ENCODE results near the gene NBPF3. TPM values are rescaled to one million over a fixed set of nuclear protein-coding genes. Genes with fewer than 3 reads are reported as not detected.

Gene NBPF3
- total RNA-seq, 1 experiment from 2014 or later: 15.8 TPM

DNA sequence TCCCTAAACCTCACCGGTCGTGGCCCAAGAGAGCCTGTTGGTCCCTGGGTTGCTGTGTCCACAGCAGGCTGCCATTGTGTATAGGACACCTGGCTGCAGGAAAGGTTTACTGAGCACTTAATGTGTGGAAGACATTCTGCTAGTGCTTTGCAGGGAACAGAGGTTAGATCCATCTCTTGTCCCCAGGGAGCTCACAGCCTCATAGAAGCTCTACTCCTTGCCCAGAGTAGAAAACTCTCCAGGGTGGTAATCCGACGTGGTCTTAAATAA, 52.4 kb downstream of the NBPF3 start:
- no peak overlapping the region for H3K27ac ChIP-seq (ENCODE audit: insufficient read length, low read depth, low read length)
- no peak overlapping the region for H3K18ac ChIP-seq (ENCODE audit: insufficient read length, low read depth, low read length)
- no peaks in the 10 kb centered on the region for H3K79me2 ChIP-seq (ENCODE audit: insufficient read depth, low read length)
- H2AK5ac ChIP-seq (ENCODE audit: insufficient read length, low read length): no peak overlapping the region
- Mint-ChIP-seq H3K4me3 (no peak overlapping the region), H3K36me3 (ENCODE audit: insufficient read depth in 1 of 3, low read depth in 3 of 3) (peaks cover 0 to 14% (median 9%) of the 10 kb centered on the region in 3 experiments; a peak in 6 of 7 replicates), H3K27ac (peak overlapping the region in 1 of 3 experiments; percentile 63; a peak in 2 of 7 replicates), H3K27me3 (ENCODE audit: low read depth) (peaks cover 18% of the 10 kb centered on the region), H3K4me1 (peaks cover 10 to 28% of the 10 kb centered on the region in 2 experiments), H3K9me3 (peaks cover 8 to 22% of the 10 kb centered on the region in 2 experiments)
- no peak overlapping the region for H2BK120ac ChIP-seq (ENCODE audit: low read depth, low read length, poor library complexity, severe bottlenecking)
- peaks cover 2% of the 10 kb centered on the region; the same call in 1 of the 2 replicates for H3K27me3 ChIP-seq (ENCODE audit: insufficient read depth, low read length)
- no peaks in the 10 kb centered on the region for H3K4me1 ChIP-seq (ENCODE audit: insufficient read depth, low read length)
- no peaks in the 10 kb centered on the region for H3K9me3 ChIP-seq (ENCODE audit: control insufficient read depth, low read depth, low read length)
- no peak overlapping the region for H3K4me2 ChIP-seq (ENCODE audit: insufficient read depth, insufficient read length, low read length)
- no peak overlapping the region for H3T11ph ChIP-seq (ENCODE audit: low read length)
- no peak overlapping the region for H2BK5ac ChIP-seq (ENCODE audit: insufficient read length, low read length)
- no peaks in the 10 kb centered on the region for H3K79me1 ChIP-seq (ENCODE audit: insufficient read depth, low read depth, low read length, poor library complexity, severe bottlenecking)
- no peak overlapping the region for H2BK15ac ChIP-seq (ENCODE audit: low read depth, low read length)
- no peak overlapping the region for H4K5ac ChIP-seq (ENCODE audit: insufficient read length, low read depth, low read length)
- H3K23me2 ChIP-seq (ENCODE audit: insufficient read length, low read depth, low read length, poor library complexity, severe bottlenecking): no peaks in the 10 kb centered on the region
- no peak overlapping the region for H2BK12ac ChIP-seq (ENCODE audit: insufficient read length, low read depth, low read length)
- H3K4ac ChIP-seq (ENCODE audit: low read depth, low read length): no peak overlapping the region
- H3K56ac ChIP-seq (ENCODE audit: insufficient read length, low read depth, low read length): no peak overlapping the region
- no peak overlapping the region for H2BK20ac ChIP-seq (ENCODE audit: low read depth, low read length, poor library complexity, severe bottlenecking)
- H4K20me1 ChIP-seq (ENCODE audit: control insufficient read depth, insufficient read depth, insufficient read length): no peaks in the 10 kb centered on the region
- TF ChIP-seq, protein P1, sequence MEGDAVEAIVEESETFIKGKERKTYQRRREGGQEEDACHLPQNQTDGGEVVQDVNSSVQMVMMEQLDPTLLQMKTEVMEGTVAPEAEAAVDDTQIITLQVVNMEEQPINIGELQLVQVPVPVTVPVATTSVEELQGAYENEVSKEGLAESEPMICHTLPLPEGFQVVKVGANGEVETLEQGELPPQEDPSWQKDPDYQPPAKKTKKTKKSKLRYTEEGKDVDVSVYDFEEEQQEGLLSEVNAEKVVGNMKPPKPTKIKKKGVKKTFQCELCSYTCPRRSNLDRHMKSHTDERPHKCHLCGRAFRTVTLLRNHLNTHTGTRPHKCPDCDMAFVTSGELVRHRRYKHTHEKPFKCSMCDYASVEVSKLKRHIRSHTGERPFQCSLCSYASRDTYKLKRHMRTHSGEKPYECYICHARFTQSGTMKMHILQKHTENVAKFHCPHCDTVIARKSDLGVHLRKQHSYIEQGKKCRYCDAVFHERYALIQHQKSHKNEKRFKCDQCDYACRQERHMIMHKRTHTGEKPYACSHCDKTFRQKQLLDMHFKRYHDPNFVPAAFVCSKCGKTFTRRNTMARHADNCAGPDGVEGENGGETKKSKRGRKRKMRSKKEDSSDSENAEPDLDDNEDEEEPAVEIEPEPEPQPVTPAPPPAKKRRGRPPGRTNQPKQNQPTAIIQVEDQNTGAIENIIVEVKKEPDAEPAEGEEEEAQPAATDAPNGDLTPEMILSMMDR (conservative IDR thresholded peaks at IDR 0.05): no peak
- no peak for DNase-seq
- no CpG with 5 or more reads among the region's 4 CpGs for WGBS (ENCODE audit: extremely low coverage, insufficient read length, low lambda C conversion rate)
- H3K14ac ChIP-seq (ENCODE audit: insufficient read depth, low read length): no peak overlapping the region
- no peak overlapping the region for H2AFZ ChIP-seq (ENCODE audit: low read length)
- H4K8ac ChIP-seq (replicated peaks; ENCODE audit: insufficient read length, low read depth, low read length): no peak overlapping the region
- H3K9ac ChIP-seq (ENCODE audit: extremely low read depth, insufficient read length, low read length): no peak overlapping the region
- no peak overlapping the region for H4K91ac ChIP-seq (ENCODE audit: insufficient read length, low read depth, low read length)
- no peak overlapping the region for H3K23ac ChIP-seq (ENCODE audit: insufficient read length, low read depth, low read length)

All from H9 (cell line).